Measurements from ENCODE around the gene NOCT.

- TF ChIP-seq CTCF (IDR thresholded peaks at IDR 0.05; ENCODE audit: poor library complexity, severe bottlenecking) (no peak), TAF1 (IDR thresholded peaks at IDR 0.05; ENCODE audit: low read depth) (no peak), EP300 (conservative IDR thresholded peaks at IDR 0.05; ENCODE audit: poor library complexity, severe bottlenecking) (no peak), RAD21 (conservative IDR thresholded peaks at IDR 0.05) (no peak)
Measured at GRCh38 chr4:138978028-138978585, 37.5 kb upstream of the NOCT start.
